Stomach (tissue), 4 donors: Measurements from ENCODE around the gene CTDP1.
"Not testable (repeated sequence)": the region's sequence is repeated elsewhere in the genome, so short reads cannot be mapped to it uniquely, and the experiment has no call there.

Experiments
- POLR2A ChIP-seq, 4 donors: fragments of 450-650 bp; IDR thresholded peaks; one replicate each; pipeline ENCODE4 v1.6.1; 2016; ENCODE audit warnings: antibody characterized with exemption in 4 of 4, control low read depth in 2 of 4, mild to moderate bottlenecking in 1 of 4, moderate library complexity in 1 of 4
- TF ChIP-seq, protein P1 (sequence below), 7 experiments: fragments of 450-650 bp in 4 of 7; fragments of 200-600 bp in 3 of 7; sonication (generic) in 3 of 7; IDR thresholded peaks; one replicate each; pipeline ENCODE4 v1.5.1; 2016 to 2019; ENCODE audit warnings: antibody characterized with exemption in 7 of 7, control low read depth in 2 of 7, mild to moderate bottlenecking in 1 of 7

- not testable (repeated sequence) for TF ChIP-seq POLR2A (IDR thresholded peaks at IDR 0.05)
- TF ChIP-seq, protein P1, sequence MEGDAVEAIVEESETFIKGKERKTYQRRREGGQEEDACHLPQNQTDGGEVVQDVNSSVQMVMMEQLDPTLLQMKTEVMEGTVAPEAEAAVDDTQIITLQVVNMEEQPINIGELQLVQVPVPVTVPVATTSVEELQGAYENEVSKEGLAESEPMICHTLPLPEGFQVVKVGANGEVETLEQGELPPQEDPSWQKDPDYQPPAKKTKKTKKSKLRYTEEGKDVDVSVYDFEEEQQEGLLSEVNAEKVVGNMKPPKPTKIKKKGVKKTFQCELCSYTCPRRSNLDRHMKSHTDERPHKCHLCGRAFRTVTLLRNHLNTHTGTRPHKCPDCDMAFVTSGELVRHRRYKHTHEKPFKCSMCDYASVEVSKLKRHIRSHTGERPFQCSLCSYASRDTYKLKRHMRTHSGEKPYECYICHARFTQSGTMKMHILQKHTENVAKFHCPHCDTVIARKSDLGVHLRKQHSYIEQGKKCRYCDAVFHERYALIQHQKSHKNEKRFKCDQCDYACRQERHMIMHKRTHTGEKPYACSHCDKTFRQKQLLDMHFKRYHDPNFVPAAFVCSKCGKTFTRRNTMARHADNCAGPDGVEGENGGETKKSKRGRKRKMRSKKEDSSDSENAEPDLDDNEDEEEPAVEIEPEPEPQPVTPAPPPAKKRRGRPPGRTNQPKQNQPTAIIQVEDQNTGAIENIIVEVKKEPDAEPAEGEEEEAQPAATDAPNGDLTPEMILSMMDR (IDR thresholded peaks at IDR 0.05), result not testable (repeated sequence)
Observed at GRCh38 chr18:79751918-79752578, 72.4 kb downstream of the CTDP1 start.
